NCI-H748 treated with DMSO at 0.1 percent for 48 hours (cell line): Measurements from ENCODE around the gene PLIN4.

ENCODE experiments used
- DNase-seq: peaks from one replicate; lab custom pipeline; 2025; lab: John Stamatoyannopoulos, UW

Gene PLIN4

DNA sequence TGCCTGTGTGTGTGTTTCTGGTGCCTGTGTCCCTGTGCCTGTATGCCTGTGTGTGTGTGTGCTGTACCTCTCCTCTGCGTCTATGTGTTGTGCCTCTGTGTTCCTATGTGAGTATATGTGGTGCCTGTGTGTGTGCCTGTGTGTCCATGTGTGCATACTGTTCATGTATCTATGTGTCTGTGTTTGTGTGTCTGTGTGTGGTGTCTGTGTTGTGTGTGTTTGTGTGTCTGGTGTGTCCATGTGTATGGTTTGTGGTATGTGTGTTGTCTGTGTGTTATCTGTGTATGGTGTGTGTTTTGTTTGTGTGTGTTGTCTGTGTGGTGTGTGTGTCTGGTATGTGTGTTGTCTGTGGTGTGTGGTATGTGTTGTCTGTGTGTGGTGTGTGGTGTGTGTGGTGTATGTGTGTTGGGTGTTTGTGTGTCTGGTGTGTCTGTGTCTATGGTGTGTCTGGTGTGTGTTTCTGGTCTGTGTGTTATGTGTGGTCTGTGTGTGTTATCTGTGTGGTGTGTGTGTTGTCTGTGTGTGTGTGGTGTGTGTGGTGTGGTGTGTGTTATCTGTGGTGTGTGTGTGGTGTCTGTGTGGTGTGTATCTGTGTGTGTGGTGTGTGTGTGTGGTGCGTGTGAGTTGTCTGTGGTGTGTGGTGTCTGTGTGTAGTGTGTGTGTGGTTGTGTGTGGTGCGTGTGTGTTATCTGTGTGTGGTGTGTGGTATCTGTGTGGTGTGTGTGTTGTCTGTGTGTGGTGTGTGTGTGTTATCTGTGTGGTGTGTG is 25.8 kb downstream of the PLIN4 start:
- DNase-seq, result no peak

GRCh38 chr19:4491446-4491845 is 26.8 kb downstream of the PLIN4 start:
- DNase-seq, result no peak

DNA sequence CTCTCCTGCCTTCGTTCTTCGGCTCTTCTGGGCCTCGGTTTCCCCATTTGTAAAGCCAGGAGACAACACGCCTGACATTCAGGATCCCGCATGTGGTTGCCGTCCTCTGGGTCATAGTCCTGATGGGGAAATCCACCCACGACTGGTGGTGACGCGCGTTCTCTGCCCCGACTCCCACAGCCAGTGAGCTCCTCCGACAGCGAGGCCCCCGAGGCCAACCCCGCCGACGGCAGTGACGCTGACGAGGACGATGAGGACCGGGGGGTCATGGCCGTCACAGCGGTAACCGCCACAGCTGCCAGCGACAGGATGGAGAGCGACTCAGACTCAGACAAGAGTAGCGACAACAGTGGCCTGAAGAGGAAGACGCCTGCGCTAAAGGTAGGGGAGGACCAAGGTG is 29.8 kb downstream of the PLIN4 start:
- no peak for DNase-seq

- no peak for DNase-seq
Measured at GRCh38 chr19:4487572-4487971, 30.7 kb downstream of the PLIN4 start.

GRCh38 chr19:4483385-4483784 is 34.9 kb downstream of the PLIN4 start:
- no peak for DNase-seq

- DNase-seq, result no peak
Measured at GRCh38 chr19:4482721-4483364, 35.4 kb downstream of the PLIN4 start.

- DNase-seq, result no peak
Measured at GRCh38 chr19:4477034-4477801, 41.1 kb downstream of the PLIN4 start.

GRCh38 chr19:4474514-4475022 is 43.7 kb downstream of the PLIN4 start:
- peak; percentile 65 for DNase-seq

GRCh38 chr19:4473763-4474513 is 44.3 kb downstream of the PLIN4 start:
- DNase-seq, result no peak

- DNase-seq, result no peak
Measured at GRCh38 chr19:4473011-4473762, 45.1 kb downstream of the PLIN4 start.

DNA sequence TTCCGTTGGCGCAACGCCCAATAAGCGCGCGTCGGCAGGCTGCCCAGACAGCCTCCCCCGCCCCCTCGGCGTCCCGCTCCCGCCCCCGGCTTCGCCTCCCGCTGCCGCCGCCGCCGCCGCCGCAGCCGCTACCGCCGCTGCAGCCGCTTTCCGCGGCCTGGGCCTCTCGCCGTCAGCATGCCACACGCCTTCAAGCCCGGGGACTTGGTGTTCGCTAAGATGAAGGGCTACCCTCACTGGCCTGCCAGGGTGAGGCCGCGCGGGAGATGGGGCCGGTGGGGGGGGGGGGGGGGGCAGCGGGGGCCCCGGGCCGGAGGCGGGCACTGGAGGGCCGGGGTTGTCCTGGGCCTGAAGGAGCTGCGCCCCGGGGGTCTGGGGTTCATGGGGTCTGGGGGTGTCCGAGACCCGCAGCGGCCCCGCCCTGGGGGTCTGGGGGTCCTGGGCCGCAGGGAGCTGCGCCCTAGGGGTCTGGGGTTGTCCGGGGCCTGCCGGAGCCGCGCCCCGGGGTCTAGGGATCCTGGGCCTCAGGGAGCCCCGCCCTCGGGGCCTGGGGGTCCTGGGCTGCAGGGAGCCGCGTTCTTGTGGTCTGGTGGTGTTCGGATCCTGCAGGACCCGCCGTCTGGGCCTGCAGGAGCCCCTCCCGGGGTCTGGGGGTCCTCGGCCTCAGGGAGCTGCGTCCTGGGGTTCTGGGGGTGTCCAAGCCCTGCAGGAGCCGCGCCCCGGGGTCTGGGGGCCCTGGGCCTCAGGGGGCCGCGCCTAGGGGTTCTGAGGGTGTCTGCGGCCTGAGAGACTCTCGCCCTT is 45.9 kb downstream of the PLIN4 start, which contains the start of gene HDGFL2:
Gene HDGFL2, plus strand, starts transcription at position 124 of the 801 bp plus-strand sequence. Its CDS starts 54 bp downstream, at position 178.
- DNase-seq, result no peak

DNA sequence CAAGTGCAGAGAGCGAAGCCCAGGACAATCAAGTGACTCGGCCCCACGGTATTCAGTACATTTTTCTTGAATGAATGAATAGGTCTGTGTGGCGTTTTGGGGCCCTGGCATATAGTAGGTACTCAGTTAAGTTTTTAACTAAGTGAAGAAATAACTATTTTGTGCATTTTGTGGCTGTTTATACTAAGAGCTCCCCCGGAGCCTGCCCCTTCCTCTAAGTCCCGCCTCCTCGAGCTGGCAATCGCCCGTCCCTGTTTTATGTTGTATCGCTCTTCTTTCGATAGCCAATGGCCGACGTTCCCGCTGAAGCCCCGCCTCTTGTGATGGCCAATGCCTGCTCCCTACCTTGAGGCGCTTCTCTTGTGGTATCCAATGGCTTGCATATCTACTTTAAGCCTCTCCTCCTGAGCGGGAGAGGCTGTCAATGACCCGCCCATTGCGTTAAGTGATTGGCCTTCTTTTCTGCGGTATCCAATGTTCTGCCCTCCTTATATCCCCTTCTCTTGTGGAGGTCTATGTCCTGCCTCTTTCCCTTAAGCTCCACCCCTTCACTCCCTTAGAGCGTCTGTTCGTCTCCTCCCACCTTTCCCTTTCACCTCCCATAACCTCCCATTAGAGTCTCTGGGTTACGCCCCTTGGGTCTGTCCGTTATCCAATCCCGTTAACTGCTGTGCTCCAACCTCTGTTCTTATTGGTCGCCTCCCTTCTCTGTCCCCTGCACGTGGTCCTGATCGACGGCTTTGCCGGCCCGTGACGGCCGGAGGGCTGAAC is 46.7 kb downstream of the PLIN4 start:
- DNase-seq, result peak; percentile 100

- no peak for DNase-seq
Measured at GRCh38 chr19:4467835-4468234, 50.5 kb downstream of the PLIN4 start.

DNA sequence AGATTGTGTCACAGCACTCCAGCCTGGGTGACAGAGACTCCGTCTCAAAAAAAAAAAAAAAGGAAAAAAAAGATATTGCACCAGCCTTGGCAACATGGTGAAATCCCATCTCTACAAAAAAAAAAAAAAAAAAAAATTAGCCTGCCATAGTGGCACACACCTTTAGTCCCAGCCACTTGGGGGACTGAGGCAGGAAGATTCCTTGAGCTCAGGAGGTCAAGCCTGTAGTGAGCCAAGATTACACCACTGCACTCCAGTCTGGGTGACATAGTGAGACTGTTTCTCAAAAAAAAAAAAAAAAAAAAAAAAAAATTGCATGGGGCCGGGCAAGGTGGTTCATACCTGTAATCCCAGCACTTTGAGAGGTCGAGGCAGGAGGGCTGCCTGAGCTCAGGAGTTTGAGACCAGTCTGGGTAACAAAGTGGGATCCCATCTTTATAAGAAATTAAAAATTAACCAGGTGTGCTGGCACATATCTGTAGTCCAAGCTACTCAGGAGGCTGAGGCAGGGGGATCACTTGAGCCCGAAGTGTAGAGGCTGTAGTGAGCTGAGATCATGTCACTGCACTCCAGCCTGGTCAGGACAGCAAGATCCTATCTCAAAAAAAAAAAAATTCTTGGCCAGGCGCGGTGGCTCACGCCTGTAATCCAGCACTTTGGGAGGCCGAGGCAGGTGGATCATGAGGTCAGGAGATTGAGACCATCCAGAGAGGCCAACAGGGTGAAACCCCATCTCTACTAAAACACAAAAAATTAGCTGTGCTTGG is 53.3 kb downstream of the PLIN4 start:
- DNase-seq, result no peak

GRCh38 chr19:4457654-4458395 is 60.5 kb downstream of the PLIN4 start, which contains the start of gene UBXN6:
TSS of gene UBXN6 (minus strand) at chr19:4457794. CDS start at chr19:4457697, 97 bp downstream.
- DNase-seq, result peak; percentile 92

GRCh38 chr19:4456843-4457653 is 61.2 kb downstream of the PLIN4 start:
- peak; percentile 19 for DNase-seq

DNA sequence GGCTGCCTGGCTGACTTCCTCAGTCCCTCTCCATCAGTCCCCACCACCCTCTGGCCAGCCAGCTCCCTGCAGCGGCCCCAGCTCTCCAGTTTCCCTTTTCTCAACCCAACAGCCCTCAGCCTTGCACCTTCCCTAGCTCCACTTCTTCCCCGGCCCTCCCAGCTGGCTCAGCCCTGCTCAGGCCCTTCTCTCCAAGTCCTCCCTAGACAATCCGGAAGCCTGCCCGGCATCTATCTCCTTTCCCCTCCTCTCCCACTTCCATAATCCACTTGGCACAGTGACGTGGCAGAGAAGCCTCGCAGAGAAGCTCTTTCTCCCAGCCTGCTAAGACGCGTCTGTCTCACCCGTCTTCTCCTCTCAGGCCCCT is 61.8 kb downstream of the PLIN4 start:
- no peak for DNase-seq
